ENCODE results near the gene ALOX15B.

GRCh38 chr17:8073627-8074484 lies 35.0 kb downstream of the ALOX15B start:
- TF ChIP-seq ETS2 (tag; IDR thresholded peaks at IDR 0.05; ENCODE audit: borderline replicate concordance, poor library complexity, severe bottlenecking): no peak
- no peak for TF ChIP-seq TOE1 (IDR thresholded peaks at IDR 0.05; ENCODE audit: borderline replicate concordance)
- TF ChIP-seq TOE1 (CRISPR knock-in tag; IDR thresholded peaks at IDR 0.05; ENCODE audit: borderline replicate concordance, low read depth): no peak
- no peak for TF ChIP-seq HDAC2 (IDR thresholded peaks at IDR 0.05)
- no peak for TF ChIP-seq TAF1 (IDR thresholded peaks at IDR 0.05; ENCODE audit: control insufficient read depth, extremely low read depth, insufficient read depth, low read length, severe bottlenecking)
- TF ChIP-seq ZNF24 (IDR thresholded peaks at IDR 0.05): no peak
- no peak for TF ChIP-seq ELF4 (CRISPR knock-in tag; IDR thresholded peaks at IDR 0.05)
- TF ChIP-seq EP300 (IDR thresholded peaks at IDR 0.05; ENCODE audit: low read length): no peak
- no peak for TF ChIP-seq NFIC (IDR thresholded peaks at IDR 0.05)
- TF ChIP-seq CHD2 (IDR thresholded peaks at IDR 0.05; ENCODE audit: low read depth, low read length): no peak
- no peak for TF ChIP-seq PYGO2 (tag; IDR thresholded peaks at IDR 0.05)
- no peak for TF ChIP-seq JUNB (CRISPR knock-in tag; conservative IDR thresholded peaks at IDR 0.05)
